ENCODE measurements around the gene DGAT2L6.

GRCh38 chrX:70141373-70141772, 35.9 kb upstream of the DGAT2L6 start:
- TF ChIP-seq CTCF (conservative IDR thresholded peaks at IDR 0.05; ENCODE audit: low read length), result no peak
- TF ChIP-seq EZH2phosphoT487 (IDR thresholded peaks at IDR 0.05; ENCODE audit: borderline replicate concordance), result no peak
